BE2C (cell line): ENCODE results near the gene L1CAM.

Experiments used
- DNase-seq: peaks from one replicate; pipeline ENCODE4 v3.0.0-alpha.2; 2020
- H3K27me3 ChIP-seq: fragments of 250-450 bp; sonication (Bioruptor Pico); 2 replicates; pipeline ENCODE4 v1.5.1; 2020; ENCODE audit warnings: mild to moderate bottlenecking
- H3K36me3 ChIP-seq: fragments of 250-450 bp; sonication (Bioruptor Pico); 2 replicates; pipeline ENCODE4 v1.5.1; 2020; ENCODE audit warnings: mild to moderate bottlenecking
- H3K4me1 ChIP-seq: fragments of 250-450 bp; sonication (Bioruptor Pico); 2 replicates; pipeline ENCODE4 v1.5.1; 2020
- H3K4me3 ChIP-seq: 2 replicates; pipeline ENCODE4 v1.5.1; 2011; ENCODE audit warnings: low read depth, low read length
- H3K9me3 ChIP-seq: fragments of 250-450 bp; sonication (Bioruptor Pico); 2 replicates; pipeline ENCODE4 v1.5.1; 2020
- TF ChIP-seq, protein P1 (sequence below): IDR thresholded peaks from 2 replicates; pipeline ENCODE4 v1.5.1; 2012; ENCODE audit warnings: mild to moderate bottlenecking, low read depth, low read length

Gene L1CAM

DNA sequence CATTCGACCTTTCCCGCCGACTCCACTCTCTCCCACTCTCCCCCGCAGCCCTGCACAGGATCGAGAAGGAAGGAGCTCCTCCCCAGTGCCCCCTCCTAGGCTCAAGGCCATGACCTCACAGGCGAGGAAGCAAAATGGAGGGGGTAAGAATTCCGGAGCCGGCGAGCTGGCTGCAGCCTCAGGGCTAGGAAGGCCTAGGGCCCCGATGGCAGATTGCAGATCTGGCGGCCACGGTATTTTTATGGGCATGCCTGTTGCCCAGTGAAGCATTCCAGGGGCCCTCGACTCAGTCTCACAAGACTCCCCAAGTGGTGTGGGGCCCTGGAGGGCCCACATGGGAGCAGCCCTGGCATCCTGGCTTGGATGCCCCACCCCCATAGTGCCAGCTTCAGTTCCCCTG lies 942 bp upstream of the L1CAM start:
- peaks cover 15% of the 10 kb centered on the region for H3K4me1 ChIP-seq
- no peaks in the 10 kb centered on the region for H3K9me3 ChIP-seq
- H3K36me3 ChIP-seq: peaks cover 3% of the 10 kb centered on the region; the same call in 1 of the 2 replicates
- no peak overlapping the region for H3K4me3 ChIP-seq
- TF ChIP-seq, protein P1, sequence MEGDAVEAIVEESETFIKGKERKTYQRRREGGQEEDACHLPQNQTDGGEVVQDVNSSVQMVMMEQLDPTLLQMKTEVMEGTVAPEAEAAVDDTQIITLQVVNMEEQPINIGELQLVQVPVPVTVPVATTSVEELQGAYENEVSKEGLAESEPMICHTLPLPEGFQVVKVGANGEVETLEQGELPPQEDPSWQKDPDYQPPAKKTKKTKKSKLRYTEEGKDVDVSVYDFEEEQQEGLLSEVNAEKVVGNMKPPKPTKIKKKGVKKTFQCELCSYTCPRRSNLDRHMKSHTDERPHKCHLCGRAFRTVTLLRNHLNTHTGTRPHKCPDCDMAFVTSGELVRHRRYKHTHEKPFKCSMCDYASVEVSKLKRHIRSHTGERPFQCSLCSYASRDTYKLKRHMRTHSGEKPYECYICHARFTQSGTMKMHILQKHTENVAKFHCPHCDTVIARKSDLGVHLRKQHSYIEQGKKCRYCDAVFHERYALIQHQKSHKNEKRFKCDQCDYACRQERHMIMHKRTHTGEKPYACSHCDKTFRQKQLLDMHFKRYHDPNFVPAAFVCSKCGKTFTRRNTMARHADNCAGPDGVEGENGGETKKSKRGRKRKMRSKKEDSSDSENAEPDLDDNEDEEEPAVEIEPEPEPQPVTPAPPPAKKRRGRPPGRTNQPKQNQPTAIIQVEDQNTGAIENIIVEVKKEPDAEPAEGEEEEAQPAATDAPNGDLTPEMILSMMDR: no peak
- peak; percentile 12 for DNase-seq
- no peaks in the 10 kb centered on the region for H3K27me3 ChIP-seq

DNA sequence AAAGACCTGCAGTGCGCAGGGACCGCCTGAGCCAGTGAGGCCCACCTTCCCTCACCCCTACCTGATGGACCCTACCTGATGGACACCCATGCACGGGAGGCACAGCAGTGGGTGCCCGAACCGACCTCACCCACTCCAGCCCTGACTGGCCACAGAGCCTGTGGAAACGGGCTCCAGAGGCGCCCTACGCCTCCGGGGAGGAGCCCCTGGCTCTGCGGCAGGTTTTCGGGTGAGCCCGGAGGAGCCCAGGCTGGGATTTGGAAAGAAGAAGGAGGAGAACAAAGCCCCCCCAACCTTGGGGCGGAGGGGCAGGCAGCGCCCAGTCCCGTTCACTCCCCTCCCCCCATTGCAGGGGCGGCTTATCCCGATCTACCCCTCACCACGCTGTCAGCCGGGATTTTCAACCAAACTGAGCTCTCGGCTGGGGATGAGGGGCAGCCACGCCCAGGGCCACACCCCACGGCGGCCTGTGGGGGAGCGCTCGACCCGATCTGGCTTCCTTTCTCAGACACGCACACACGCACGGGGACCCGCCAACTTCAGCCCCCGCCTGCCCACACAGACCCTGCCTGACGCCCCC lies 675 bp downstream of the L1CAM start:
- H3K36me3 ChIP-seq: peaks cover 7% of the 10 kb centered on the region; the same call in 1 of the 2 replicates
- no peaks in the 10 kb centered on the region for H3K9me3 ChIP-seq
- TF ChIP-seq, protein P1: no peak
- no peak for DNase-seq
- H3K4me3 ChIP-seq: peak overlapping the region; percentile 75
- H3K4me1 ChIP-seq: peaks cover 27% of the 10 kb centered on the region
- H3K27me3 ChIP-seq: no peaks in the 10 kb centered on the region

DNA sequence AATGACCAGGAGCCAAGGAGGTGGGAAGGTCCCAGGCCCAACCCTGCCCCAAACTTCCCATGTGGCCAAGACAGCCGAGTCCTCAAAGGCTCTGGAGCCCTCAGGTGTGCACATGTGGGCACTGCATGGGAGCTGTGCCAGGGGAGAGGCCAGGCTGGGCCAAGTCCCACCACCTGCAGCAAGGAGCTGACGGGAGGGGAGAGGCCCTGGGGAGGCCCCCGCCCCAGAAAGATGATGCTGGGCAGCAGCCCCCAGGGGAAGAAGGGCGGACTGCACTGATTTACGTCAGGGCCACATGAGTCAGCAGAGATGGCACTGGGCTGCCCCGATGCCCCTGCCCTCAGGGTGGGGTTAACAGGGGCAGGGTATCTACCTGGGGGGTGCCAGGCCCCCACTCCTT lies 1.4 kb downstream of the L1CAM start:
- Histone ChIP-seq H3K9me3 (no peaks in the 10 kb centered on the region), H3K4me3 (peak overlapping the region; percentile 75), H3K27me3 (no peaks in the 10 kb centered on the region), H3K36me3 (peaks cover 7% of the 10 kb centered on the region; the same call in 1 of the 2 replicates), H3K4me1 (peaks cover 34% of the 10 kb centered on the region)
- DNase-seq: no peak
- TF ChIP-seq, protein P1: peak; percentile 26; the same call in 1 of the 2 replicates

DNA sequence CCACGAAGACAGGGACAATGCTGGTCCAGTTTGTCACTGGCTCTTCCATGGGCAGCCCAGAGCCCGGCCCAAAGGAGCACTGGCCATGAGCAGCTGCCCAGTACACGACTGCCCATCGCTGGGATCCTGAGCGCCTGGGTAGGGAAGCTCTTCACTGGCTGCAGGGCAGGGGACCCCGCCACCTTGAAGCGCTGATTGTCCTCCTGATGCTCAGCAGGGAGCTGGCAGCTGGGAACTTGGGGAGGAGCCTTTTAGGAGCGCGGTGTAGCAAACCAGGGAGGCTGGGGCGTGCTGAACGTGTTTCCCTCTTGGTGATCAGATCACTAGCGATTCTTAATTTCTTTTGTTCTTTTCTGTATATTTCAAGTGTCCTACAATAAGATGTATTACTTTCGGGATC lies 1.8 kb downstream of the L1CAM start:
- TF ChIP-seq, protein P1: no peak
- peaks cover 34% of the 10 kb centered on the region for H3K4me1 ChIP-seq
- H3K4me3 ChIP-seq: peak overlapping the region; percentile 75
- H3K9me3 ChIP-seq: no peaks in the 10 kb centered on the region
- H3K27me3 ChIP-seq: no peaks in the 10 kb centered on the region
- DNase-seq: no peak
- peaks cover 7% of the 10 kb centered on the region; the same call in 1 of the 2 replicates for H3K36me3 ChIP-seq

DNA sequence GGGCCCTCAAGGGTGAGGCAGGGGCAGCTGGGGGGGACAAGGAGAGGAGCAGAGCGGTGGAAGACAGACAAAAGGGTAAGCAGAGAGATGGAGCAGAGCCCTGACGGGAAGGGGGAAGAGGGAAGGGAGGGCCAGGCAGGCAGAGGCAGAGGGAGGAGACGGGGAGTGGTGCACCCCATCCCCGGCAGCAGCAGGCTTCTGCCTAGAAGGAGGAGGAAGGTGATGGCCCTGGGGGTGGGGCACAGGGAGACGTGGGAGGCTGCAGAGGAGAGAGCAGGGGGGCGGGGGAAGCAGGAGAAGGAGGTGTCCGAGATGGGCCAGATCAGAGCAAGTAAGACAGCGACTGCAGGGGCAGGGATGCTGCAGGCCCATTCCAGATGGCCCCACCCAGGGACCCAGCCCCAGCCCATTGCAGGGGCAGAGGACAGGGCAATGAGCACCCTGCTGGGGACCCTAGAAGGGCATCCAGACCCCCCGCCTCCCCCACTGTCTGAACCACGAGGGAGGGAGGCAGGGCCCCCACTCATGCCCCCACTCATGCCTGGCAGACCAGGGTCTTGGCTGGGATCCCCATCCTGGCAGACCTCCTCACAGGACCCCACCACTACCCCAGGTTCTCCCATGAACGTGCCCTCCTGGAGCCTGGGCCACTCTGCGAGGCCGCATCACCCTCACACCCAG lies 2.7 kb downstream of the L1CAM start:
- TF ChIP-seq, protein P1: no peak
- peaks cover 7% of the 10 kb centered on the region; the same call in 1 of the 2 replicates for H3K36me3 ChIP-seq
- H3K9me3 ChIP-seq: no peaks in the 10 kb centered on the region
- H3K4me3 ChIP-seq: peak overlapping the region; percentile 75
- peaks cover 36% of the 10 kb centered on the region for H3K4me1 ChIP-seq
- peak; percentile 48 for DNase-seq
- no peaks in the 10 kb centered on the region for H3K27me3 ChIP-seq

DNA sequence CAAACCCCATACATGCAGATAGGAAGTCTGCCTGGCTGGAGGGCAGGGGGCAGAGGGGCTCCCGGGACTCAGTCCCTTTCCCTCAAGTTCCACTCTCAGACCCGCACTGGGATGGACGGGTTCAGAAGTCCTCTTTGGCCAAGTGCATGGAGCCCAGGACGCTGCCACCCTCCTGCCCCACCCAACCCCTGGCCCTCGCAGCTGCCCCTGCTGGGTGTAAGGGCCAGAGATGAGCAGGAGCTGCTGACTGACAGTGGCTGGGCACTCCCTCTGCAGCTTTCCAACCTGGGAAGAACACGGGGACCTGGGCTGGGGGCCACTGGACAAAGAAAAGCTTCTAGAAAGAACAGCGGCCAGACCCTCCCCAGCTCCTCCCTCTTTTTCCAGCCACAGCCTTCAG lies 3.4 kb downstream of the L1CAM start:
- peak overlapping the region; percentile 75 for H3K4me3 ChIP-seq
- TF ChIP-seq, protein P1: no peak
- H3K9me3 ChIP-seq: no peaks in the 10 kb centered on the region
- H3K27me3 ChIP-seq: no peaks in the 10 kb centered on the region
- peaks cover 43% of the 10 kb centered on the region for H3K4me1 ChIP-seq
- no peak for DNase-seq
- H3K36me3 ChIP-seq: peaks cover 7% of the 10 kb centered on the region; the same call in 1 of the 2 replicates
